HG02642 (cell line): ENCODE data around the gene YIF1A.

ENCODE experiments used
- ATAC-seq: cut with Tn5 transposase; IDR thresholded peaks from one replicate; pipeline ENCODE4 v1.9.1; 2021; ENCODE audit warnings: mild to moderate bottlenecking; ENCODE audit not compliant: unreplicated experiment, poor library complexity

The YIF1A gene

GRCh38 chr11:66288671-66289547, at the start of gene YIF1A:
TSS of gene YIF1A (minus strand) at chr11:66289143. CDS start at chr11:66288985, 158 bp downstream.
- ATAC-seq = peak; percentile 89

DNA sequence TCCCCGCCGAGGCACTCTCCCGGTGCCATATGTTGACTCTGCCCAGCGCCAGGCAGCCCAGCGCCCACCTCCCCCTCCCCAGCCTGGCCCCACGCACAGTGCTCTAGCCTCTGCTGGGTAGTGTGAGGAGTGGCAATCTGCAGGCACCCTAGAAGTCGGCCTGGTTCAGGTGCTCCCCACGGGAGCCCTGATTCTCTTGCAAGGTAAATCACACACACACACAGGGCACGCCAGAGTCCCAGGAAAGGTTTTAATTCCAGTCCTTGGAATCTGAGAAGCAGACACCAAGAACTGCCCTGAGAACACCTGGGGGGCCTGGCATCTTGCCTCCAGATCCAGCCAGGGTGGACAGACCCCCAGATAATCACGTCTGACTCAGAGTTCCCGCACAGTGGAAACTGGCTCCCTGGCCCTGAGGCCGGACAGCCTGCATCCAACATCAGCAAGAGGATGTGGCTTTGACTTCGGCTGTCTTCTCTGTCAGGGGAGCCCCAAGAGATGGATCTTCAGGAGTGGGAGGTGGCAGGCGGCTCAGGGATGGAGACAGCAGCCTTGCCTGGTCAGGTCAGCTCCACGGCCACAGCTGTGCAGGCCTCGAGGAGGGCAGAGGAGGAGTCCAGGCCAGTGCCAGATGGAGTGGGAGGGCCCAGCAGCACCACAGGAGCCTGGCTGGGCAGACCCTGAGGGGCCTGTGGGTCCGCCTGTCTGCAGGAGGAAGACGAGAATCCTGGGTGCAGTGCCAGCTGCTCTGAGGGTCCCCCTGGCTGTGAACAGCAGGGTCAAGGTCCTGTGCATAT, 48.4 kb upstream of the YIF1A start:
- ATAC-seq = no peak

GRCh38 chr11:66336234-66337102, 47.5 kb upstream of the YIF1A start, which contains the start of gene RIN1:
TSS of gene RIN1 (minus strand) at chr11:66336434. CDS start at chr11:66336402, 32 bp downstream.
- peak; percentile 49 for ATAC-seq

GRCh38 chr11:66335531-66336233, 46.7 kb upstream of the YIF1A start:
- ATAC-seq = no peak

DNA sequence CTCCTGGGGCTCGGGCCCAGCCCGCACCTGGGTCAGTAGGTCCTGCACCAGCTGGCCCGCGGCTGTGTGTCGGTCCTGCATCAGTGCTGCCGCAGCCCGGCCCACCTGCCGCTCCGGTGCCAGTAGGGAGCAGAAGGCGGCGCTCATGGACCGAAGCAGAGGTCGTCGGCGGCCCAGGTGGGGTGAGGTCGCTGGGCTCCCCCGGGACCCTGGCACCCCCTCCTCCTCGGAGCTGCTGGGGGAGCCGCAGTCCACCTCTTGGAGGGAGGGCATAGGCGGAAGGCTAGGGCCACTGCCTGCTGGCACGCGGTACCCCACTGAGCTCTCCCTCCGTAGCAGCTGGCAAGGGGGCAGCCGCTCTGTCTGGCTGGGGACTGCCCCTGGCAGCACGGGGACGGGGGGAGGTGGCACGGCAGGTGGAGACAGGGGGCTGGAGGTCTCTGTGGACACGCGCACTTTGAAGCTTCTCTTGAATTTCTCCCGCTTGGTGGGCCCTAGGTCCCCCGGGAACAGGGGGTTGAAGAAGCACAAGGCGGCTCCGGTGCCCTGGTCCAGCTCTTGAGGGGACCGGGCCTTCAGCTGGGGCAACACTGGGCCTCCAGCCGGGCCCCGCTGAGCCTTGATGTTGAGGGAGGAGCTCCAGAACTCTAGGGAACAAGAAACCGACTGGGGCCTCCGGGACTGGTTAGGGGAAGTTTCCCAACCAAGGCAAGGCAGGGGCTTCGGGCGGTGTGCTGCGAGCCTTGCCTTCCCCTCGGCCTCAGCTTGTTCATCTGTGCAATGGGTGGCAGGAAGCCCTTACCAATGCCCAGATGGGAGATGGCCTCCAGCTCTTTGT, 45.9 kb upstream of the YIF1A start:
- no peak for ATAC-seq

DNA sequence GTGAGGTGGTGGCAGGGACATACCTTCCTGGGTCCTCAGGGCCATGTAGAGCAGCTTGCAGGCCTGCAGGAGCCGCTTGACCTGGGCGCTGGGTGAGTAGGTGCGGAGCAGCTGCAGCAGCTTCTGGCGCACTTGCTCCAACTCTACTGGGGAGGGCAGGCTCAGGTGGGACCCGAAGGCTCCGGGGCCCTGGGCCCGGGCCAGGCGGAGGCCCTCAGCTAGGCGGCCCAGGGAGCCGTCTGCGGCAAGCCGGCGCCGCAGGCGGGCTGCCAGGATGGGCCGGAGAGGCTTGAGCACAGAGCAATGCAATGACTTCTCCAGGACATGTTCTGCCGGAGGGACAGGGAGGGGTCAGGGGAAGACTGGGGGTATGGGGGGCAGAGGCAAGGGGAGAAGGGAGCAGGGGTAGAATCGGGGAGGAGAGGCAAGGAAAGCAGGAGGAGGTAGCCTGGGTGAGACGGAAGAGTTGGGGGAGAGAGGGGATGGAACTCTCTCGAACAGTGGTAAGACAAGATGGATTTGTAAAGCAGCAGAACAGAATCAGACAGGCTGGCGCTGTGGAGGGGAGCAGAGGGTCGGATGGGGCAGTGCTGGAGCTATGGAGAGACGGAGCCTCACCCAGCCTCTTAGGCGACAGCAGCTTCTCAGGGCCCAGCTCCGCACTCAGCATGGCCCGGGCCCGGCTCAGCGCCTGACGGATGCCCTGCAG, 45.1 kb upstream of the YIF1A start:
- no peak for ATAC-seq

DNA sequence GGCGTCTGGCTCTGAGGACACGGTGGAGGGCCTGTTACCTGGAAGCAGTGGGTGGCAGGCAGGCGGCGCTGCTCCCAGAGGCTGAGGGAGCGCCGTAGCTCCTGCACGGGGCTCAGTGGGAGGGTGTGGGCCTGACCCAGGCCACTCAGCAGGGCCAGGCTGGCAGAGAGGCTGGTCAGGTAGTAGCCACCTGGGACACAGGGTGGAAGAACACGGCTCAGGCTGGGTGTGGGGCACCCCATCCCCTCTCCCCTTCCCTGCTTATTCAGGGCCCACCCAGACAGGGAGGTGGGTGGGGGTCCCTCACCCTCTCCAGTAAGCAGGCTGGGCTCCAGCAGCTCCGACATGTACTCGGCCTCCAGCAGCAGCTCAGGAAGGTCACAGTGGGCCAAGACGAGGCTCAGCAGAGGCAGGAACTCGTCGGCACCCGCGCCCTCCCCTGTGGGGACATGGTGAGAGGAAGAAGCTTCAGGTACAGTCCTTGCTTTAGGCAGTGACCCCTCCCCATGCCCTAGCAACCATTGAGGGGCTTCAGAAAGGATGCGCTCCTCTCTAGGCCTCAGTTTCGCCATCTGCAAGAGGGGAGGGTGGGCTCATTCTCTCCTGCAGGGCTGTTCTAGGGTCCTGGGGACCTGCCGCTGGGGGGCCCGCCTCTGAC, 44.4 kb upstream of the YIF1A start:
- no peak for ATAC-seq

DNA sequence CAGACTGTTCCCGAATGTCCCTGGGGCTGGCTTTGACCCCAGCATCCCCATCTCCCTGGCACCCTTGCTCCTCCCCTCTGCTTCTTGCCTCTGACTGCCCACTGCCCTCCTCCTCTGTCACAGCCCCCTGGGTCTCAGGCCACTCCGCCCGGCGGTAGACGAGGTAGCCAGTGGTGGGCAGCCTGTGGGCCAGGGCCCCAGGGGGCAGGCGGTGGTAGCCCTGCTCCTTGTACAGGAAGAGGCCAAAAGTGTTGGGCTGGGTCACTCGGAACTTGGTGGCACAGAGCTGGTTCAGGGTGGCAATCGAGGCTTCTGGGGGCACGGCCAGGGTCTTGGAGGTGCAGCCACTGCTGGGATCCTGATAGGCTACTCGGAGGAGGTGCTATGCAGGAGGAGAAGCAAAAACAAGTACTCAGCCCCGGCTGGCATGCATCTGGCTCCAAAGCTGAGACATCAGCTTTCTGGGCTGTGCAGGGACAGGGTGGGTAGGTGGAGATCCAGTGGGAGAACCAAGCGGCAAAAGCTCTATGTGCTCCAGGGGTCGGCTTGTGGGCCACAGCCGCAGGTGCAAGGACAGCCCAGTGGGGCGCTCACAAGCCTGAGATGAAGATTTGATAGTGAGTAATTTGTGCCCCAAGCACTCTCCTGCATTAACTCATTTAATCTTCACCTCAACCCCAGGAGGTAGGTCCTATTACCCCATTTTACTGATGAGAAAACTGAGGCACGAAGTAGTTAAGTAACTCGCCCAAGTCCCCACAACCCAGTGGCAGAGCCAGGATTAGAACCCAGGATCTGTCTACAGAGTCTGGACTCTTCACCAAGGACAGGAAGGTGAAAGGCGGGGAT, 43.7 kb upstream of the YIF1A start:
- ATAC-seq = no peak

- ATAC-seq = no peak
Observed at GRCh38 chr11:66331542-66332370, 42.8 kb upstream of the YIF1A start.

- no peak for ATAC-seq
Observed at GRCh38 chr11:66330931-66331330, 42.0 kb upstream of the YIF1A start.

GRCh38 chr11:66329165-66329673, 40.3 kb upstream of the YIF1A start:
- ATAC-seq = no peak

DNA sequence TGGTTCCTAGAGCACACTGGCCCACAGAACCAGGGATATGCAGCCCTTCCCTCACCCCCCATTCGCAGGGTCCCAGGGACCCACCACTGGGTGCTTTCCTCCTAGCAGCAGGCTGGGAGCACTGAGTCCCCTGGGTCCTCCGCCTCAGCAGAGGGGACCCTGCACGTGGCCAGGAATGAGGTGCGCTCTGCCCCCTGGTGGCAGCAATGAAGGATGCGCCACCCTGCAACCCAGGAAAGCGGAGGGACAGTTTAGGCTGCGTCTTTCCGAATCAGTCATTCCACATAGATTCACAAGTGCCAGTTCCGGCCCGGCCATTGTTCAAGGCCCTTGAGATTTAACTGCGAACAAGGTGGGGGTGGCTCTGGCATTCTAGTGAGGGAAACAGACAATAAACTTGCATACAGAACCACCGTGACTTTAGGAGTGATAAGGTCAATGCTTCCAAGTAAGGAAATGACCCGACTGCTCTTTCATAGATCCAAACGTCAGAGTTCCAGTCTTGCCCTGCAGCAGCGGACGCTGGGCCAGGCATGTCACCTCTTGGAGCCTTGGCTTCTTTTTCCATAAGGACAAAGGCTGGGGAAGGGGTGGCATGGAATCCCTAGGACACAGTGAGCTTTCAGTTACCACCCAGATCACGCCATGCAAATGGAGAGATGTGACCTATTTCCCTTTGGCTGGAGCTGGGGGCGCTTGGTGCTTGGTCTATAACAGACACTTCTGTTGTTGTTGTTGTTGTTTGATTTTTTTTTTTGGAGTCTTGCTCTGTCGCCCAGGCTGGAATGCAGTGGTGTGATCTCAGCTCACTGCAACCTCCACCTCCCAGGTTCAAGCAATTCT, 39.6 kb upstream of the YIF1A start:
- peak; percentile 60 for ATAC-seq

- ATAC-seq = peak; percentile 7
Observed at GRCh38 chr11:66328031-66328301, 39.0 kb upstream of the YIF1A start.

DNA sequence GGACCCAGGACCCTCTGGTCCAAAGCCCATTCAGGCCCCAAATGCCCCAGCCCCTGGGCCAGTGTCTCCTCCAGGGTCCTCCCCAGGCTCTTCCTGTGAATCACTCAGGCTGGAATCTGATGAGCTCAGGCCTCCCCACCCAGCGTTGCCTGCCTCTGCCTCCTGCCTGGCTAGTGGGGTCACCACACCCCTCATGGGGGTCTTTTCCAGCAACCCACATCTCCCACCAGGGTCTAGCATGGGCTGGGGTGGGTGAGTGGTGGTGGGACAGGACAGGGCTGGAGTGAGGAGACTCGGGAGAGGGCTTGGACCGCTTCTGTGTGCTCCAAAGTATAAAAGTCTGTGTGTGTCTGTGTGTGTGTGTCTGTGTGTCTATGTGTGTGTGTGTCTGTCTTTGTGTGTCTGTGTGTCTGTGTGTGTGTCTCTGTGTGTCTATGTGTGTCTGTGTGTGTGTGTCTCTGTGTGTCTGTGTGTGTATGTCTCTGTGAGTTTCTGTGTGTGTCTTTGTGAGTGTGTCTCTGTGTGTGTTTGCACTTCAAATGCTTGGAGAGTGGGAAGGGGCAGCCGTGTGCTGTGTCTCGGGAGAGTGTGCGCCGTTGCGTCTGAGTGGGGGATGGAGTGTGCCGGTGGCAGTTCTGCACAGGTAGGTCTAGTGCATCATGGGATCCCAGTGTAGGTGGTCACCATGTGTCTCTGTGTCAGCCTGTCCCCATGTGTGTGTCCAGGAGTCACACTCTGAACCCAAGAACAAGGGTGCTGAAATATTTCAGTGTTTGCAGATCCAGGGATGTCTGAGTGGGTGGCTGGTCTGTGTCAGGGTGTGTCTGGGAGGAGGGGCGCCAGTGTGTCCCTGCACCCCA, 38.5 kb upstream of the YIF1A start:
- no peak for ATAC-seq
